Esophagus muscularis mucosa (tissue), 4 donors: Measurements from ENCODE around the gene RHEB.

Source experiments
- EP300 ChIP-seq: sonication (generic); formaldehyde crosslinking; IDR thresholded peaks from one replicate; pipeline ENCODE4 v1.6.1; 2017; ENCODE audit warnings: antibody characterized with exemption
- POLR2A ChIP-seq: fragments of 450-650 bp; IDR thresholded peaks from one replicate; pipeline ENCODE4 v1.6.1; 2017; ENCODE audit warnings: antibody characterized with exemption, moderate library complexity, mild to moderate bottlenecking, low read depth
- POLR2AphosphoS5 ChIP-seq, 2 donors: sonication (generic); formaldehyde crosslinking; IDR thresholded peaks; one replicate each; pipeline ENCODE4 v1.6.1; 2017; ENCODE audit warnings: antibody characterized with exemption in 2 of 2
- TF ChIP-seq, protein P1 (sequence below), 3 experiments: fragments of 200-600 bp in 2 of 3; fragments of 450-650 bp in 1 of 3; sonication (generic) in 2 of 3; IDR thresholded peaks; one replicate each; pipeline ENCODE4 v1.5.1; 2017 to 2019; ENCODE audit warnings: antibody characterized with exemption in 3 of 3, mild to moderate bottlenecking in 2 of 3, moderate library complexity in 1 of 3

DNA sequence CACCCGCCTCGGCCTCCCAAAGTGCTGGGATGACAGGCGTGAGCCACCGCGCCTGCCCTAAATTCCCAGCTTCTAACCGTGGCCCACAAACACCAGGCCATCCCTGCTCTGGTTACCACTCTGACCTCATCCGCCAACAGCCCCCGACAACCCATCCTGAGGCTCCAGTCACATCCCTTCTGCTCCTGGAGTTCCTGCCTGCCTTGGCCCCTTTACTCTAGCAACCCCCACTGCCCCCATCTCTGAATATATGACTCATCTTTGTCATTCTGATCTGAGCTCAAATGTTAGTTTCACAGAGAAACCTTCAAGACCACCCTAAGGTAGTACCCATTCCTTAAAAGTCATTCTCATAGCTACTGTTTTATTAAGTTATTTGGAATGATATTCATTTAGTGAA lies 26.6 kb downstream of the RHEB start:
- TF ChIP-seq POLR2A (no peak), EP300 (no peak), POLR2AphosphoS5 (IDR thresholded peaks at IDR 0.05) (no peak)
- TF ChIP-seq, protein P1, sequence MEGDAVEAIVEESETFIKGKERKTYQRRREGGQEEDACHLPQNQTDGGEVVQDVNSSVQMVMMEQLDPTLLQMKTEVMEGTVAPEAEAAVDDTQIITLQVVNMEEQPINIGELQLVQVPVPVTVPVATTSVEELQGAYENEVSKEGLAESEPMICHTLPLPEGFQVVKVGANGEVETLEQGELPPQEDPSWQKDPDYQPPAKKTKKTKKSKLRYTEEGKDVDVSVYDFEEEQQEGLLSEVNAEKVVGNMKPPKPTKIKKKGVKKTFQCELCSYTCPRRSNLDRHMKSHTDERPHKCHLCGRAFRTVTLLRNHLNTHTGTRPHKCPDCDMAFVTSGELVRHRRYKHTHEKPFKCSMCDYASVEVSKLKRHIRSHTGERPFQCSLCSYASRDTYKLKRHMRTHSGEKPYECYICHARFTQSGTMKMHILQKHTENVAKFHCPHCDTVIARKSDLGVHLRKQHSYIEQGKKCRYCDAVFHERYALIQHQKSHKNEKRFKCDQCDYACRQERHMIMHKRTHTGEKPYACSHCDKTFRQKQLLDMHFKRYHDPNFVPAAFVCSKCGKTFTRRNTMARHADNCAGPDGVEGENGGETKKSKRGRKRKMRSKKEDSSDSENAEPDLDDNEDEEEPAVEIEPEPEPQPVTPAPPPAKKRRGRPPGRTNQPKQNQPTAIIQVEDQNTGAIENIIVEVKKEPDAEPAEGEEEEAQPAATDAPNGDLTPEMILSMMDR (IDR thresholded peaks at IDR 0.05) = no peak
